AG10803 (cell line): ENCODE results near the gene FNTB.

Source experiments
- DNase-seq: peaks from one replicate; pipeline ENCODE4 v3.0.0; 2010; ENCODE audit warnings: low read depth
- H3K4me3 ChIP-seq: 2 replicates; pipeline ENCODE4 v1.5.1; 2011; ENCODE audit warnings: mild to moderate bottlenecking, low read length, control low read depth
- CTCF ChIP-seq: conservative IDR thresholded peaks from 2 replicates; pipeline ENCODE4 v1.5.1; 2011; ENCODE audit warnings: mild to moderate bottlenecking, low read length, control low read depth, inconsistent platforms

Gene FNTB

GRCh38 chr14:64979336-64980074 is 7.2 kb upstream of the FNTB start:
- no peak overlapping the region for H3K4me3 ChIP-seq
- TF ChIP-seq CTCF, result no peak
- DNase-seq, result peak; percentile 34

- DNase-seq, result peak; percentile 68
- peak; percentile 77 for TF ChIP-seq CTCF
- peak overlapping the region; percentile 34 for H3K4me3 ChIP-seq
Observed at GRCh38 chr14:64983439-64984310, 3.0 kb upstream of the FNTB start.

- no peak for DNase-seq
- TF ChIP-seq CTCF, result no peak
- H3K4me3 ChIP-seq, result peak overlapping the region; percentile 98
Observed at GRCh38 chr14:64987438-64987767, 708 bp downstream of the FNTB start.

- DNase-seq, result no peak
- H3K4me3 ChIP-seq, result no peak overlapping the region
- TF ChIP-seq CTCF, result no peak
Observed at GRCh38 chr14:64990296-64990695, 3.6 kb downstream of the FNTB start.

GRCh38 chr14:64990939-64991338 is 4.2 kb downstream of the FNTB start:
- no peak overlapping the region for H3K4me3 ChIP-seq
- no peak for TF ChIP-seq CTCF
- DNase-seq, result no peak

- no peak overlapping the region for H3K4me3 ChIP-seq
- no peak for DNase-seq
- TF ChIP-seq CTCF, result no peak
Observed at GRCh38 chr14:64992328-64992885, 5.7 kb downstream of the FNTB start.
